NOMO-1 (cell line): Measurements from ENCODE around the gene LMX1B.

Experiments used
- DNase-seq, 2 experiments: peaks; one replicate each; lab custom pipeline; 2025; ENCODE audit not compliant: unreplicated experiment in 2 of 2; lab: John Stamatoyannopoulos, UW

Gene LMX1B

GRCh38 chr9:126674365-126675146, 60.8 kb downstream of the LMX1B start:
- no peak for DNase-seq

DNA sequence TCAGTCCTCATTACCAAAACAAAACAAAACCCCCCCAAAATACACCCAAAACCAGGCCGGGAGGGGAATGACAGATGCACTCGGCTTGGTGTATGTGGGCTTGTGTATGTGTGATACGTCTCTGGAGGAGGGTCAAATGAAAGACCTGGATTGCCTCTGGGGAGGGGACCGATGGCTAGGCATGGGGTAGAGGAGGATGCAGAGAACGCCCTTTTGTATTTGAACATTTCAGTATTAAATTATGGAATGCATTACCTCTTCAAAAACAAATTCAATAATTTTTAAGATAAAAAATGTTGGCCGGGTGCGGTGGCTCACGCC, 61.4 kb downstream of the LMX1B start:
- DNase-seq: no peak

DNA sequence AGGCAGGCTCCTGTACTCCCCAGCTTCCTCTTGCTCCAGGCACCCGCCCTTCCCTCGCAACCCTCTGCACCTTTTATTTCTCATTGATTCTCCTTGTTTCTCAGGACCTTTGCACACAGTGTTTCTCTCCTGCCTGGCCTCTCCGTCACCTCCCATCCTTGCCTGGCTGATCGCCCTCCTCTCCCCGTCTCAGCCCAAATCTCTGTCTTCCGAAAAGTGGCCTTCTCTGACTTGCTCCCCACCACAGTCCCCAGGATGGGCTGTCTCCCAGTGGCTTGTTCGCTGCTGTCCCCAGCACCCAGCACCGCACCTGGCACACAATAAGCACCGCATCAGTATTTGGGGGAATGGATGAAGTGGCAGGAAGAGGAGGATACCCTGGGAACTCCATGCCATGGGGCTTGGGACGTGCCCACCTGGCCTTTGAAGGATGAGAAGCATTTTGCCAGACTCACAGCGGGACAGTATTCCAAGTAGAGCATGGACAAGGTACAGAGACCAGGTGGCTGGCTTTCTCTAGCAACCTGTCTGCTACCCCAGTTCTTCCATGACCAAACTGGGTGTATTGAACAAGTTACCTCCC, 62.5 kb downstream of the LMX1B start:
- no peak for DNase-seq

DNA sequence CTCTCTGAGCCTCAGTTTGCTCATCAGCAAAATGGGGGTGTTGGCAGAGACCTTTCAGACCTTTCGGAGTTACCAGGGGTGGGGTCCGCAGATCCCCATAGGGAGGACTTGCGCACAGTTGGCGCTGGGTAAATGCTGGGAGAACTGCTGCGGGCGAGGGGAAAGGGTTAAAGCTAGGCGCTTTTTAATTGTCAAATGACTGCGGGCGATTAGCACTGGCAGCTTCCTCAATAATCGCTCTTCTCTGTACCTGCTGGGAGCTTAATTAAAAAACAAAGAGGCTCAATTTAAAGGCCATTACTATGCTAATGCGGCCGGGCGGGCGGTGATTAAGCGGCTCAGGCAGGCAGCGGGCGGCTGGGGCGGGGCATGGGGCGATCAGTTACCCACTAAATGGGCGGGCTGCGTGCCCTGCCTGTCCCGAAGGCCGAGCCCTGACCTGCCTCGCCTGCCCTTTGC, 63.0 kb downstream of the LMX1B start:
- no peak for DNase-seq

- DNase-seq: no peak
These were observed 63.7 kb downstream of the LMX1B start for GRCh38 chr9:126677188-126678084.

DNA sequence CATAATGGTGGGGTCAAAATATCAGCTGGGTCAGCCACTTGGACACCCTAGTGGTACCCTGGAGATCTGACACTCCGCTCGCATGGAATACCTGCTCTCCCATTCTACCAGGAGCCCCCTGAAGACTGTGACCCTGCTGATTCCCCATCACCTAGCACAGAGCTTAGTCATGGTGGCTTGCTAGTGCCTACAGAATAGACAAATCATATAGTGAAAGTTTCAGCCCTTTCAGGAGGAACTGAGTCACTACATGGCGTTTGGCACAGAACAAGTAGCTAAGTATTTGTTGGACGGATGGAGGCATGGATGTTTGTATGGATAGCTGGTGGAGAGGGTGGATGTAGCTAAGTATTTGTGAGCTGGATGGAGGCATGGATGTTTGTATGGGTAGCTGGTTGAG, 65.3 kb downstream of the LMX1B start:
- DNase-seq: no peak

- DNase-seq: no peak
These were observed 67.6 kb downstream of the LMX1B start for GRCh38 chr9:126681336-126681735.

DNA sequence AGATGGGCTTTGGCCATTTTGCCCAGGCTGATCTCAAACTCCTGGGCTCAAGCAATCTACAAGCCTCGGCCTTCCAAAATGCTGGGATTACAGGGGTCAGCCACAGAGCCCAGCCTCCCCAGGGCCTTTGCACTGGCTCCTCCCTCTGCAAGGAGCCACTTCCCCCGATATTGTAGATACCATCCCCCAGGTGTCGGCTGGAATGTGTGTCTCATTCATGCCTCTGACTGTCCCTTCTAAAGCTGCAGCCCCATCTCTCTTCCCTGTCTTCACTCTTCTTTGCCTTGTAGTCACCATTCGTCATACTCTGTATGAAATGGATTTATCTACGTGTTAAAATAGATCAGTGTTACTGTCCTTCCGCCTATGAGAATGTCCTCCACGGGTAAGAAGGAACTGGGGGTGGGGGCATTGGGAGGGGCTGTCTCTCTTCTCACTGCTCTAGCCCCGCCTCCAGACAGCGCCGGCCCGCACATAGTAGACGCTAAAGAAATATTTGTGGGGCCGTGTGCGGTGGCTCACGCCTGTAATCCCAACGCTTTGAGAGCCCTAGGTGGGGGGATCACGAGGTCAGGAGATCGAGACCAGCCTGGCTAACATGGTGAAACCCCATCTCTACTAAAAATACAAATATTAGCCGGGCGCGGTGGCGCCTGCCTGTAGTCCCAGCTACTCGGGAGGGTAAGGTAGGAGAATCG, 68.5 kb downstream of the LMX1B start:
- DNase-seq: no peak

DNA sequence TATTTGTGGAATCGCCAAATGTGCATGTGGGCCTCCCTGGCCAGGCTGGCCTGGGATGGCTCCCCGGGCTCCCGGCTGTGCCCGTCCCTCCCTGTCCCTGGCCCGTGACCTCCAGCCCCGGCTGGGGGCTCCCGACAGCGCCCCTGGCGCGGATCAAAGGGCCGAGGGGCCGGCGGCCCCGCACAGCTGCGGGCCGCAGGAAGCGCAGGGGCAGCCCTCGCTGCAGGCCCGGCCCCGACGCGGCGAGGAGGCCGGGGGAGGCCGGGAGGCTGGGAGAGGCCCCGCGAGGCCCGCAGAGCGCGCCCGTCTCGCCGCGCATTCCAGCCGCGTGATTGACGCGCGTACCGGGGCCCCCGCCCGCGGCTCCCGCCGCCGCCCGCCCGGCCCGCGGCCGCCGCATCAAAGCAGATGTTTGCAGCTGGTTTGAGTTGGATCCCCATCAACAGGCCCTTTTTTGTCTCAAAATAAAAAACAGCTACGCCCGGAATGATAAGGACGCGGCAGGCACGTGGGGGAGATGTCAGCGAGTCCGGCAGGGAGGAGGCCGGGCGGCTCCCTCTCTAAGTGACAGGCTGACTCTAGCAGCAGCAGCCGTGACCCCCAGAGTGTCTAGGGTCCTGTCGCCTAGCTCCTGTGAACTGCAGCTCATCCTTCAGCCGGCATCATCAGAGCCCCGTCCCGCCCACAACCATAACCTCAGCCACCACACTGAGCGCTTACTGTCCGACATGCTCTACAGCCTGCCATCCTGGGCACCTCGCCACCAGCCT, 69.4 kb downstream of the LMX1B start:
- DNase-seq: no peak

DNA sequence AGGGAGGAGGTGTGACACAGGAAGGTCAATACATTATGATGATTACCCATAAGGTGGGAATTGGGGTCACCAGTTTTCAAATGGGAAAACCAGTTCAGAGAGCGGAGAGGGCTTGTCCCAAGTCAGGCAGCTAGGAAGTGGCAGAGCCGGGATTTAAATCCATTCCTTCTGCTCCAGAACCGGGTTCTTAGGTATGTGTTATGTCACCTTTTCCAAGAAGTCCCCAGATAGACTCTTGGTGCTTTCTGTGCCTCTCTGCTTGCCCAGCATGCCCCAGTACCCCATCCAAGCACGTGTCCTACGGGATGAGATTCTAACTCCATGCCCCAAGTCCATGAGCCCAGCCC, 69.9 kb downstream of the LMX1B start:
- DNase-seq: no peak

DNA sequence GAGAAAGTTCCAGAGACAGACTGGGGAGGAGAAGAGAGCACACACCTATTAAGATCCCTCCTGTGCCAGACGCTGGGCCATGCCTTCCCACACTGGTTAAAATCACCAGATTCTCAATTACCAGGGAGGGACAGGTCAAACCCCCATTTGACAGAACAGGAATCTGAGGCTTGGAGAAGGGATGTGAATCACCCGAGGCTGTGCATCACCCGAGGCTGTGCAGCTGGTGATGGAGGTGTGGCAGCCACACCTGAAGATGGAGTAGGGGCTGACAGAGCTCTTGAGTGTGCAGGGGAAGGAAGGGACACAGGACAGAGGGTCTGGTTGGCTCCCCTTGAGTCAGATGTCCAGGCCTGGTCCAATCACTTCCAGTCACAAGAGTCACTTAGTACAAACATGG, 70.6 kb downstream of the LMX1B start:
- DNase-seq: no peak

DNA sequence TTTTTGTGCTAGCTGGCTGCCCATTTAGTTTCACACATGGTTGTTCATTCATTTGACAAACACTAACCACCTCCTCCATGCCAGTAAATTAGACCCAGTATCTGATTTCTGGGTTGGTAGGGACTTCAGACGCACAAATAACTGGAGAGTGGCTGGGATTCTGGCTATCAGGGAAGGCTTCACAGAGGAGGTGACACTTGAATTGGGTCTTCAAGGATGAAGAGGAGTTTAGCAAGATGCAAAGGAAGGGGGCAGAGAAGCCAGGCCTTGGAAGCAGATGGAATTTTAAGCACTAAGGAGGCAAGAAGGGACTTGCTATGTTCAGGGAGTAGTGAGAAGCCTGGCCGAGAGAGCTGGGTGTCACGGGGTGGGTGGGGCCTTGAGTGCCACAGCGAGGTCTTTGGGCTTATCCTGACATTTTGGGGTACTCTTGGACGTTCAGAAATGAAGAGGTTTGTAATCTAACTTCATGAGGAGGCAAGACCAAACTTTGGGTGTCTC, 71.3 kb downstream of the LMX1B start:
- no peak for DNase-seq

- no peak for DNase-seq
These were observed 74.3 kb downstream of the LMX1B start for GRCh38 chr9:126687930-126688461.

GRCh38 chr9:126688617-126689016, 74.9 kb downstream of the LMX1B start:
- DNase-seq: no peak

DNA sequence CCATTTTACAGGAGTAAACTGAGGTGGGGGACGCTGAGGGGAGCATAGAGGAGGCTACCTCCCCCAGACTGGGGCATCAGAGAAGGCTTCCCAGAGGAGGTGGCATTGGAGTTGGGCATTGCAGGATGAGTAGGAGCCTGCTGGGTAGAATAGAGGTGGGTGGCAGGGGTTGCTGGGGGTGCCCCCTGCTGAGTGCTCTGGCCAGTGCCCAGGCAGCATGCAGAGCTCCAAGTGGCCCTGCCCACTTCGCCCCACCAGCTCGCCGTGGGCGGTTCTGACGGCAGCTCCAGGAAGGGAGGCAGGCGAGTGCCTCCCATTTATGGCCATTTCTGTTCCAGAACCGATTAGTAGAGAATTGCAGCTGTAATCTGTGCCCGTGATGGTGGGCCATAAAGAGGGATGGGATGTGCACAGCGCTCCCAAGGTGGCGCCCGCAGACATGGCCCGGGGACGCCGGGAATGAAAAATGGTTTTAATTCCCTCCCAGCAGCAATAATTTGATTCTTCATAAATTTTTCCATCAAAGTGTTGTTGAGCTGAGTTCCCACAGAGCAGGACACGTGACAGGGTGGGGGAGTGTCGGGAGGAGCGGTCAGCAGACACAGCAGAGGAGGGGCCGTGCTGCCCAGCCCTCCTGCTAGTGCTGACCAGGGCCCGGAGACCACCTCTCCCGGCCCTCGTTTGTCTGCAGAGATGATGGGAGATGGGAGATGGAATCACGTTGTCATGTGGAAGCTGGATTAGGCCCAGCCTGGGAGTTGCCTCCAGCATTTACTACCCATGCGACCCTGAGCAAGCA, 75.5 kb downstream of the LMX1B start:
- DNase-seq: no peak

DNA sequence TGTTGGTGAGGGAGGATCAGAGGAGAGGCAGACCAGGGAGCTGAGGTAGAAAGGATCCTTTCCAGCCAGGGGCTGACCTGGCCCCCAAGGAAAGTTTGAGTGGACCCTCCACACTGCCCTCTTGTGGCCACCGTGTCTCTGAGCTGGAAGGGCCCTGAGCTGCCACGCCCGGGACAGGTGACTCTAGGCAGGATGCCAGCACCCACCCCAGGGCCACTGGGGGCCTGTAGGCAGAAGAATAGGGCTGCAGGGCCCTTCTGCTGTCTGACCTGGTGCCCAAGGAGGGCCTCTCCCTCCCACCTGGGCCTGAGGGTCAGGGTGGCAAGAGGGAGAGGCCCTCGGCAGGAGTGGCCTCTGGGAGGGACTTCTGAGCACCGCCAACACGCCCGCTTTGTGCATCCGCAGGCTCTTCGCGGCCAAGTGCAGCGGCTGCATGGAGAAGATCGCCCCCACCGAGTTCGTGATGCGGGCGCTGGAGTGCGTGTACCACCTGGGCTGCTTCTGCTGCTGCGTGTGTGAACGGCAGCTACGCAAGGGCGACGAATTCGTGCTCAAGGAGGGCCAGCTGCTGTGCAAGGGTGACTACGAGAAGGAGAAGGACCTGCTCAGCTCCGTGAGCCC, 76.8 kb downstream of the LMX1B start:
- peak in 1 of 2 experiments; percentile 20 for DNase-seq

- DNase-seq: no peak
These were observed 78.5 kb downstream of the LMX1B start for GRCh38 chr9:126692041-126692758.

DNA sequence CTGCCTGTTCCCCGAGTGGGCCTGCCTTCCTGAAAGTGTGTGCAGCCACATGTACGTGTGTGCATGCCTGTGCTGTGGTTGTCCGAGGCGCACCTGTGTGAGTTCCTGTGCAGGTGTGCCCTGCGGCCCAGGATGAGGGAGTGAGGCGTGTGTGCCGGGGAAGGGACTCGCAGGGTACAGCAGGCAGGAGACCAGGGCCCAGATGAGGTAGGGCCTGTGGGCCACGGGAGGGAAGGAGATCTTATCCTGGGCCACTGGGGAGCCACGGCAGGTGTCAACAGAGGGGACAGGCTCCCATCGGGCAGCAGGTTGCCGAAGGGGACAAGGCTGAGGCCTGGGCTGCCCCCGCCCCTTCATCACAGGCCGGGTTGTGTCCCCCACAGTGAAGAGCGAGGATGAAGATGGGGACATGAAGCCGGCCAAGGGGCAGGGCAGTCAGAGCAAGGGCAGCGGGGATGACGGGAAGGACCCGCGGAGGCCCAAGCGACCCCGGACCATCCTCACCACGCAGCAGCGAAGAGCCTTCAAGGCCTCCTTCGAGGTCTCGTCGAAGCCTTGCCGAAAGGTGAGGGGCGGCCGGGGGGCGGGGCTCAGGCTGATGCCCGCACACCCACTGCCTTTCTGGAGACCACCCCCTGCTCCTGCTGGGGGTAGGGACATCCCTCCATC, 79.2 kb downstream of the LMX1B start:
- no peak for DNase-seq
